HepG2 (cell line): ENCODE results near the gene DHX16. TPM values are rescaled to one million over a fixed set of nuclear protein-coding genes. Genes with fewer than 3 reads are reported as not detected.

Experiments
- ASH2L ChIP-seq: fragments of 300-600, 200-600 bp; sonication (generic); IDR thresholded peaks from 2 replicates; pipeline ENCODE4 v1.7.0; 2017; ENCODE audit warnings: low read depth, mild to moderate bottlenecking, moderate library complexity, mixed read lengths, low read length; ENCODE audit not compliant: insufficient read length
- ATM ChIP-seq: fragments of 450-650 bp; IDR thresholded peaks from 2 replicates; pipeline ENCODE4 v1.7.1; 2017; ENCODE audit warnings: mild to moderate bottlenecking, borderline replicate concordance
- PATZ1 ChIP-seq: sonication (generic); formaldehyde crosslinking; IDR thresholded peaks from 2 replicates; pipeline ENCODE4 v1.4.0; 2020; ENCODE audit warnings: missing genetic modification reagents
- PAX8 ChIP-seq: sonication (generic); formaldehyde crosslinking; IDR thresholded peaks from 2 replicates; pipeline ENCODE4 v1.8.0; 2022; ENCODE audit warnings: mild to moderate bottlenecking, missing genetic modification reagents, borderline replicate concordance
- RNF219 ChIP-seq: sonication (generic); formaldehyde crosslinking; IDR thresholded peaks from 2 replicates; pipeline ENCODE4 v1.5.0; 2020; ENCODE audit warnings: mild to moderate bottlenecking, missing genetic modification reagents
- SIN3B ChIP-seq: fragments of 150-350 bp; IDR thresholded peaks from 2 replicates; pipeline ENCODE4 v1.6.1; 2014; ENCODE audit warnings: low read length
- ZBTB2 ChIP-seq: sonication (generic); formaldehyde crosslinking; IDR thresholded peaks from 2 replicates; pipeline ENCODE4 v1.8.0; 2022; ENCODE audit warnings: low read depth, missing genetic modification reagents
- ZNF34 ChIP-seq: sonication (generic); formaldehyde crosslinking; IDR thresholded peaks from 2 replicates; pipeline ENCODE4 v1.4.0; 2020; ENCODE audit warnings: mild to moderate bottlenecking, missing genetic modification reagents, borderline replicate concordance
- ZNF574 ChIP-seq: sonication (generic); formaldehyde crosslinking; IDR thresholded peaks from 2 replicates; pipeline ENCODE4 v1.4.0; 2020; ENCODE audit warnings: missing genetic modification reagents
- ZNF580 ChIP-seq: IDR thresholded peaks from 2 replicates; pipeline ENCODE4 v1.6.1; 2016; ENCODE audit warnings: low read depth, borderline replicate concordance
- ZNF598 ChIP-seq: sonication (generic); formaldehyde crosslinking; IDR thresholded peaks from 2 replicates; pipeline ENCODE4 v1.5.1; 2020; ENCODE audit warnings: mild to moderate bottlenecking, missing genetic modification reagents, borderline replicate concordance
- ZNF737 ChIP-seq: sonication (generic); formaldehyde crosslinking; IDR thresholded peaks from 2 replicates; pipeline ENCODE4 v1.5.0; 2020; ENCODE audit warnings: missing genetic modification reagents, mild to moderate bottlenecking, borderline replicate concordance
- ZNF766 ChIP-seq: sonication (generic); formaldehyde crosslinking; IDR thresholded peaks from 2 replicates; pipeline ENCODE4 v1.5.0; 2020; ENCODE audit warnings: missing genetic modification reagents, borderline replicate concordance
- polyA plus RNA-seq, 8 experiments: library from polyadenylated mRNA; depleted of rRNA in 3 of 8; stranded (reverse) in 7 of 8; unstranded in 1 of 8; fragments of >200 nt; fragmentation: Illumina TruSeq in 4 of 8; extraction: Trizol in 4 of 8; gene quantifications; 2 replicates each; pipeline versions ENCODE4 v1.2.1 to v1.2.3, GENCODE V29; 2011 to 2016; ENCODE audit warnings: low read depth in 4 of 8, missing spikeins in 1 of 8, mixed read lengths in 1 of 8; ENCODE audit not compliant: insufficient read depth in 1 of 8
- total RNA-seq, 5 experiments: library from RNA; depleted of rRNA; stranded (reverse); fragments of >200 nt; fragmentation: Illumina TruSeq; extraction: Trizol; gene quantifications; 2 replicates each; pipeline ENCODE4 v1.2.3, GENCODE V29; 2016; ENCODE audit warnings: low read depth in 1 of 5
- TF ChIP-seq, protein P1 (sequence below): IDR thresholded peaks from 2 replicates; pipeline ENCODE4 v1.6.1; 2016; ENCODE audit warnings: mild to moderate bottlenecking

The DHX16 gene
- total and polyA plus RNA-seq, 2 of the 13 experiments (the other 11 are each of a cell fraction or from before 2014, with no cell fraction given), result 57.0 to 58.5 TPM

DNA sequence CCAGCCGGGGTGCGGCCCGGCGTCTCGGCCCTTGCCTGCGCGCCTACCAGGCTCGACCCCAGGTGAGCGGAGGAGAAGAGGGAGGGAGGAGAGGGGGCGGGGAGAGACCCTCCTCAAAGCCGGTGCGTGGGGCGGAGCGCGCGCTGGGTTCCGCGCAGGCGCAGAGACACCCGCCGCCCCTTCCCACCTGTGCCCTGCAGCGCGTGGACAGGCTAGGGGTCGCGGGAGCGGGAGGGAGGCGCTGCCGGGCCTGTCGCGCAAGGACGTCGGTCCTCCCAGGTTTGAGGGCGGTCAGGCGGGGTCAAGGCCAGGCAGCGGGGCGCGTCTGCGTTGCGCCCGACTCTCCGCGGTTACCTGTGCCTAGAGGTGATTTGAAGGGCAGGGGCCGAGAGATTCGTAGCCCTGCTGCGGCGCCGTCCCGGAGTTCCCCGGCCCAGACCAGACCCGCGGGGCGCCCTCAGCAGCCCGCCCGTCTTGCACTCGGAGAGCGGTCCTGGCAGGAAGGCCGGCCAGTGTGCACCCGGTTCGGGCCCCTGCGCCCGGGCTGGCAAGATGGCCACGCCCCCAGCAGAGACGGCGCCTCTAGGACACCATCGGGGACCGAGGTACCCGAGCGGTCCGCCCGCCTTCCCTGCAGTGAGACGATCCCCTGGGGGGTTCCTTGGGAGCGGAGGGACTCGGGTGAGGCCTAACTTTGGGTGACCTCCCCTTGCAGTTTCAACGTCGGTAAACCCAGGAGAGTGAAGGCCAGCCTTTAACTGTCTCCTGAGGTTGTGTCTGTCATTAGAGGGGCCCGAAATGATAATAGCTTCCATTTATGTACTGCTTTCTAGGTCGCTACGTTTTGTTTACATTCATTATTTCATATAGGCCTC lies 25.3 kb downstream of the DHX16 start (continued):
- peak; percentile 18; the same call in 1 of the 2 replicates for TF ChIP-seq PATZ1
- TF ChIP-seq PAX8 (CRISPR knock-in tag), result peak; percentile 50; the same call in 1 of the 2 replicates
- no peak; the same call in 1 of the 2 replicates for TF ChIP-seq RNF219
- 0 out of 2 replicates have a peak, but pooled peaks have one; percentile 74 for TF ChIP-seq ZNF34
- peak; percentile 80; the same call in 1 of the 2 replicates for TF ChIP-seq ZNF737 (CRISPR knock-in tag)
- peak; percentile 81 for TF ChIP-seq ASH2L
- peak; percentile 98 for TF ChIP-seq ZNF574 (CRISPR knock-in tag)
- peak; percentile 93 for TF ChIP-seq ZNF766
- no peak for TF ChIP-seq ATM
- TF ChIP-seq ZNF580 (CRISPR knock-in tag), result peak; percentile 89; the same call in 1 of the 2 replicates
- no peak; the same call in 1 of the 2 replicates for TF ChIP-seq SIN3B
- TF ChIP-seq ZNF598 (CRISPR knock-in tag), result peak; percentile 99
- TF ChIP-seq, protein P1, sequence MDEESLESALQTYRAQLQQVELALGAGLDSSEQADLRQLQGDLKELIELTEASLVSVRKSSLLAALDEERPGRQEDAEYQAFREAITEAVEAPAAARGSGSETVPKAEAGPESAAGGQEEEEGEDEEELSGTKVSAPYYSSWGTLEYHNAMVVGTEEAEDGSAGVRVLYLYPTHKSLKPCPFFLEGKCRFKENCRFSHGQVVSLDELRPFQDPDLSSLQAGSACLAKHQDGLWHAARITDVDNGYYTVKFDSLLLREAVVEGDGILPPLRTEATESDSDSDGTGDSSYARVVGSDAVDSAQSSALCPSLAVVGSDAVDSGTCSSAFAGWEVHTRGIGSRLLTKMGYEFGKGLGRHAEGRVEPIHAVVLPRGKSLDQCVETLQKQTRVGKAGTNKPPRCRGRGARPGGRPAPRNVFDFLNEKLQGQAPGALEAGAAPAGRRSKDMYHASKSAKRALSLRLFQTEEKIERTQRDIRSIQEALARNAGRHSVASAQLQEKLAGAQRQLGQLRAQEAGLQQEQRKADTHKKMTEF (CRISPR knock-in tag), result peak; percentile 99
- TF ChIP-seq ZBTB2 (CRISPR knock-in tag), result peak; percentile 78
